Measurements from ENCODE around the gene C1D. TPM values are rescaled to one million over a fixed set of nuclear protein-coding genes. Genes with fewer than 3 reads are reported as not detected.

The C1D gene
- total and polyA plus RNA-seq, 11 donors = 7.9 to 40.4 (median 16.9) TPM

GRCh38 chr2:68059784-68060525 lies 2.8 kb downstream of the C1D start:
- intact Hi-C loops (cut with DNase I) = loop anchor here in 2 of 10 donors (5.0 kb wide), 2 partner anchors 97 to 192 kb away; partner anchors contain the start of genes PNO1 (in 1 of the 2) and PPP3R1 (in 1 of the 2)
- TF ChIP-seq CTCF (IDR thresholded peaks at IDR 0.05) = no peak
- no peak for TF ChIP-seq POLR2A (IDR thresholded peaks at IDR 0.05)
- Histone ChIP-seq H3K36me3 (no peaks in the 10 kb centered on the region), H3K9me3 (no peaks in the 10 kb centered on the region), H3K4me3 (no peak overlapping the region), H3K4me1 (peaks cover 0 to 52% (median 33%) of the 10 kb centered on the region in 12 donors), H3K27me3 (no peaks in the 10 kb centered on the region), H3K27ac (no peak overlapping the region)
- WGBS, 4 donors = 67 to 72% (median 70%) methylated on average over 12 of the region's 12 CpGs
- ATAC-seq = no peak
- DNase-seq = no peak

GRCh38 chr2:68057658-68058396 lies 5.0 kb downstream of the C1D start:
- 90 to 96% (median 92%) methylated on average over 3 of the region's 3 CpGs for WGBS, 4 donors
- Histone ChIP-seq H3K36me3 (no peaks in the 10 kb centered on the region), H3K27me3 (no peaks in the 10 kb centered on the region), H3K9me3 (no peaks in the 10 kb centered on the region), H3K27ac (no peak overlapping the region), H3K4me1 (peaks cover 0 to 63% (median 42%) of the 10 kb centered on the region in 12 donors), H3K4me3 (no peak overlapping the region)
- intact Hi-C loops (cut with DNase I) = no loop called here
- no peak for TF ChIP-seq CTCF (IDR thresholded peaks at IDR 0.05)
- no peak for TF ChIP-seq POLR2A (IDR thresholded peaks at IDR 0.05)
- DNase-seq (no peak), ATAC-seq (no peak)

GRCh38 chr2:68052717-68053422 lies 9.9 kb downstream of the C1D start:
- TF ChIP-seq CTCF (IDR thresholded peaks at IDR 0.05) (no peak), POLR2A (IDR thresholded peaks at IDR 0.05) (no peak)
- no peak for DNase-seq
- Histone ChIP-seq H3K36me3 (no peaks in the 10 kb centered on the region), H3K4me1 (peaks cover 0 to 38% (median 13%) of the 10 kb centered on the region in 12 donors), H3K27ac (no peak overlapping the region), H3K27me3 (no peaks in the 10 kb centered on the region), H3K4me3 (no peak overlapping the region), H3K9me3 (no peaks in the 10 kb centered on the region)
- ATAC-seq = peak in 3 of 4 donors; percentile 44 to 58 (median 53)
- intact Hi-C loops (cut with DNase I) = no loop called here
- WGBS, 4 donors = 75 to 82% (median 81%) methylated on average over 6 of the region's 6 CpGs

- intact Hi-C loops (cut with DNase I) = no loop called here
- no peaks in the 10 kb centered on the region for H3K27me3 ChIP-seq
- H3K9me3 ChIP-seq = no peaks in the 10 kb centered on the region
- 87 to 98% (median 91%) methylated on average over 2 of the region's 2 CpGs for WGBS, 4 donors
- ATAC-seq (no peak), DNase-seq (no peak)
- peaks cover 0 to 19% (median 14%) of the 10 kb centered on the region in 9 donors for H3K36me3 ChIP-seq
- no peak for TF ChIP-seq CTCF (IDR thresholded peaks at IDR 0.05)
- no peak for TF ChIP-seq POLR2A (IDR thresholded peaks at IDR 0.05)
- H3K27ac ChIP-seq = no peak overlapping the region
- H3K4me3 ChIP-seq = no peak overlapping the region
- peaks cover 0 to 34% (median 12%) of the 10 kb centered on the region in 12 donors for H3K4me1 ChIP-seq
These were observed 12.5 kb downstream of the C1D start for GRCh38 chr2:68050353-68050752.
